Activated CD4-positive, alpha-beta T cell treated with anti-CD3 and anti-CD28 coated beads for 48 hours (primary cell): ENCODE results near the gene UNC93A.
"Not testable (repeated sequence)": the region's sequence is repeated elsewhere in the genome, so short reads cannot be mapped to it uniquely, and the experiment has no call there.

Experiments used
- DNase-seq: peaks from one replicate; pipeline ENCODE4 v3.0.0-alpha.2; 2020

Gene UNC93A

DNA sequence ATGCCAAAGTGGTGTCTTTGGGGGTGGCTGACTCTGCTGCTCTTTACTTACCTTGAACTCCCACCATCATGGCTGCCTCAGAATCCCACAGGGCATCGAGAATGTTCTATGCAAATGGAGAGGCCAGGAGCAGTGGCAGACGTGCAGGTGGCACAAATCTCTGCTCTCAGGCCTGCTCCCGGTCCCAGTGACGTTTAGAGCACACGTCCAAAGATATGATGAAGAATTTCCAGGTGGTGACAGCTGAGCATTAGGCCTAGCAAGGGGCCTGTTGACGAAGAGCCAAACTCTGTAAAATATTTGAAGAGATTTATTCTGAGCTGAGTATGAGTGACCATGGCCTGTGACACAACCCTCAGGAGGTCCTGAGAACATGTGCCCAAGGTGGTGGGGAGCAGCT, 19.0 kb upstream of the UNC93A start:
- no peak for DNase-seq

DNA sequence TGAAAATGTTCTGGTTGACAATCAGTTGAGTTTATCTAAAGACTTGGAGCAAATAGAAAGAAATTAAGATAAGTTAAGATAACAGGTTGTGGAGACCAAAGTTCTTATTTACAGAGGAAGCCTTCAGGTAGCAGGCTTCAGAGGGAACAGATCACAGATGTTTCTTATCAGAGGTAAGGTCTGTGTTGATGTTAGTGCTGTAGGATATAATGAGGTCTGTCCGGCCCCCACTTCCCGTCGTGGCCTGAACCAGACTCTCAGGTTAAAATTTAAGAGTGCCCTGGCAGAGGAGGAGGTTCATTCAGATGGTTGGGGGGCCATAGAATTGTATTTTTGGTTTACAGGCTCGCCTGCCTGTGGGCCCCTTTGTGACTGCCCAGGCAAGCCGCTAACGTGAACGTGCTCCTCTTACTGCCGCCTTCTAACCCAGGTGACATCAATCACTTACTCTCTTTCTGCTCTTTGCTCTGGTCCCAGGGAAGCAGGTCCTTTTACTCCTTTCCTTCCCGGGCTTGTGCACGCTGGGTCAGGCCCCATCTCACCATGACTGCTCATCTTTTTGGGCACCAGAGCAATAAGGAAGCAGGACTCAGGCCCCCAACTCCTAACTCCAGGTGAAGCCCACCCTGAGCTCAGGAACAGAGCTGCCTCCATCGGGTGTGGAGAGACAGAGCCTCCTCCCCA, 18.3 kb upstream of the UNC93A start:
- no peak for DNase-seq

DNA sequence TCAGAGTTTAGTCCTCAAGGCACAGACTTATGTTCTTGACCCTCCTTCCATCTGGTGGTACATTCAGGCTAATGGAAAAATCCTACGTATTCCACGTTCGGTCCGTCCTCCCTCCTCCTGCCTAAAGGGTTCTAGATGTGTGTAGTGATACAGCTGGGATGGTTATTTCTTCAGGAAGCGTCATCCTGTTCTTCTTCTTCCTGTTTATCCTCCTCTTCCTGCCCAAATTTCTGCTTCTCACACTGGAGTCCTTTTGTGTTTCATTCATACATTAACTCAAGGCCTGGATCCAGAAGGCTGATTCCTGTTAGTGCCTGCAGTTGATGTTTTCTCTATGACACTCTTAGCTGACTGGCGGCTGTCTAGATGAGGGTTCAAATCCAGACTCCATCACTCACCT, 16.8 kb upstream of the UNC93A start:
- no peak for DNase-seq

DNA sequence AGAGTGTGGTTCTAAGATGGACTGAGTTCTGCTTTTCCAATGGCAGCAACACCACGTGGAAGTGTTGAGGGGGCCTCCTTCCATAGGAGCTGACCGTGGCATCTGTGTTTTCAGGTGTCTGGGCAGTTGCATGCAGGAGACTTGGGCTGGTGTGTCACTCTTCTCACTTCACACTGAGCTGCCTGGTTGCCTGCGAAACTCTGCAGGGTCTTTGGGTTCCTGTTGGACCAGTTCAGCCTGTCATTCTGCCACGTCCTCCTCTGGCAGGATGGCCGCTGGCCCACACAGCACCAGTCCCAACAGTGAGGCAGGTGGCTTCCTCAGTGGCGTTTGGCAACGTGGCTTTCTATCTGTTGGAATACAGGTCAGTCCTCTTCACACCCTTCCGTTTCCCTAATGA, 16.1 kb upstream of the UNC93A start:
- DNase-seq = no peak

DNA sequence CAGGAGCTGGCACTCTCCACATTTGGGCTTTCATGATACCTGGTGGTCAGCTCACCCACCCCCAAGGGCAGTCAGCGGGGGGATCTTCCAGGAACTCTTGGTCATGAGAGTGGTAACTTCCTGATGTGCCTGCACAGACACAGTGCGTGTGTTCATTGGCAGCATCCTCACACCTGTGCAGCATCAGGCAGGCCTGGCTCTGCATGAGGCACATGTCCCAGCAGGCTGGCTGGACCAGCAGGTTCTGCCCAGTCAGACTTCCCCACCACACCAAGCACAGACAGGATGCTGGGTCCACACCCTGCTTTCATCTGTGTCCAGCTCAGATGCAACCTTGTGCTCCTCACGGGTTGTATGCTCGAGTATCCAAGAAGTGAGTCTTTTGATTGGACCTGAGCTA, 15.7 kb upstream of the UNC93A start:
- DNase-seq = no peak

DNA sequence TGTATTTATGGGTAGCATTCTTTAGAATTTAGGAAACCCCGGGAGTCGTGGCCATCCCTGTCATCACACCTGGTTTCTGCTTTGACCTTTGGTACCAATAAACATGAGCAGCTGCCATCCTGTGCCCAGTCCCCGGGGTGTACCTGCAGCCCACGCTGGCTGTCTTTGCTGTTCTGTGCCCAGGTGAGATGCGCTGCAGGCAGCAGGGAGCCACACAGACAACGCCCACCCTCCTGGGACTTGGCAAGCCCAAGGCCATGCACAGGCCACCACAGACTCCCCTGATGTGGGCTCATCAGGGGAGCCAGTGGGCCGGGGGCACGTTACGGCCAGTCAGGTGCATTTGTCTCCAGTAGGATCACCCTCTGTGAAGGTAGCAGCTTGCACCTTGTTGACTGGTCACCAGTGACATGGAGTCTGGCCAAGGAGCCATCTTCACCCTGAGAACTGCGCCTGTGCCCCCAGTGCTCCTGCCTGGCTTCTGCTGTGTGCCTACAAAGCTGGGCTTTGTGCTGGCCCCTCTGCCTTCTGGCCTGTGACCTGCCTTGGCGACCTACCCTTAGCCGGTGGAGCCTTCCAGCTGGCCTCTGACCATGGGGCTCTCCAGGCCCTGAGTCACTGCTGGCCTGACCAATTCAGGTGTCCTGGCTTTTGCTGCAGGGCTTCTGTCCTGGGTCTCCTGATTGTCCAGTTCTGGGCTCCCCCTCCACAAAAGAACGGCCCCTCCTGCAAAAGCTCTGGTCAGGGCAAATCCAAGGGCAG, 14.2 kb upstream of the UNC93A start:
- DNase-seq = no peak

DNA sequence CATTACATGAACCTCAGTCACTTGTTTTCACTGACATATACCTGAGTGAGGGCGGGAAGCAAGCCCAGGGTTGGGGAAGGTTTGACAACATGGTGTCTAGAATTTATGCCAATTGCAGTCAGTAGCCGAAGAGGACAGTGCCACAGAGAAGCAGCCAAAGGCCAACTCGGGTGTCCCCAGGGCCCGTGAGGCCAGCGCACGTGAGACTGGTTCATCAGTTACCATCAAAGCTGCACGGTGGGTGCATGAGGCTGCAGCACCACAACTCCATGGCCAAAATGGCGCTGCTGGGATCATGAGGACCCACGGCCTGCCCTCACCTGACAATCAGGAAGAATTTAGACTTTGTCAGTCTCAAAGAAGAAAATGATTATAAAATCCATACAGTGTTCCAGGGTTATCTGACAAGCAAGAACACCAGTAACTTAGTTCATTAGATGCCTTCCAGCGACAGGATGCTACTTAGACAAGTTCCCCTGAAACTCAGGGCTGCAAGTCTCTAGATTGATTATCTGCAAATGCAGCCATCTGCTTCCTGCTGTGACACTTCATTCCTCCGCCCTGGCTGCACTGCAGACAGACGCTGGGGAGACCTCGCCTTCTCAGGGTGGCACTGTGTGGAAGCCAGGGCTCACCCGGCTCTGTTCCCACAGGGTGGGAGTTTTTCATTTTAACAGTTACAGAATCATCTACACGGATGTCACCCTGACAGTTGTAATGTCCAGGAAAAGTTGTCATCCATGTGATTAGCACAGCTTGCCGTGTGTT, 12.8 kb upstream of the UNC93A start:
- DNase-seq = not testable (repeated sequence)

DNA sequence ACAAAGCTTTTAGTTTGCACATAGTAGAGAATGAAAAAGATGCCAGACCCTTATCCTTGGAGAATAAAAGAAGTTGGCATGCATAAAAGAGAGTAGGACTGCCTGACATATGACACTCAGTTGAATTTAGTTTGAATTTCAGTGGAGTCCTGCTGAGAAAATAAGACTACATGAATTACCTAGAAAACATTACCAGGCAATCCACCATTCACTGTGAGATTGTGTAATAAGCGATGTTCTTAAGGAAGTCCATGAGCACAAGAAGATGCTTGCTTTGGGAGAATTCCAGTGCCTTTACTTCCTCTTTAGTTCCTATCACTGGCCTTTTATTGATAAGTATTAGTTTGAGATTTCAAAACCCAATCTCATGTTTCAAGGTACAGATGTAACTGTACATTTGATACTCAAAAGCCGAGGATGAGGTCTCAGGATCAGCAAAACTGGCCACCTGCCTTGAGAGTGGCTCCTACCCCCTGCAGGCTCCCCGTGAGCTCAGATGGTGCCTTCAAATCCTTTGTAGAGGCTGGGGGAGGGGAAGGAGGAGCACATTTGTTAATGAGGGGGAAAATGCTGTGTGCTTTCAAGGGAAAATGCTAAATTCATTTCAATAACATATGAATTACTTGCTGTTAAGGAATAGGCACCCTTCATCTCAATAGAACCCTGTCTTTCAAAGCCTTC, 11.2 kb upstream of the UNC93A start:
- no peak for DNase-seq

DNA sequence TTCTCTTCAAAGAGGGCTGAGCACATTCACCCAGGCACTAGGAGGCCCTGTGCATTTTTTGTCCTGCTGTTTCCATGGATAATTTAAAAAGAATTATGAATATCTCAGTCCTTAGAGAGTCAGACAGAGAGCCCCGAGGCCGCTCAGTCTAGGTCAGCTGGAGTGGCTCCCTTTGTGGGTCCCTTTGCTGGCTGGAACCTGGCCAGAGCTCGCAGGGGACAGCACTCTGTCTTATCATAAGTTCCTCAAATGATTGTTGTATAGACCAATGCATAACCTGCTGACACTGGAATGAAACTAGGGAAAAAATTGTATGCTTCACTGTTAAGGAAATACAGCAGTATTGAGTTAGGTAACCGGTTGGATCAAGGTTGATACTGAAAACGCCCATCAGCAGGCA, 10.6 kb upstream of the UNC93A start:
- DNase-seq = not testable (repeated sequence)

DNA sequence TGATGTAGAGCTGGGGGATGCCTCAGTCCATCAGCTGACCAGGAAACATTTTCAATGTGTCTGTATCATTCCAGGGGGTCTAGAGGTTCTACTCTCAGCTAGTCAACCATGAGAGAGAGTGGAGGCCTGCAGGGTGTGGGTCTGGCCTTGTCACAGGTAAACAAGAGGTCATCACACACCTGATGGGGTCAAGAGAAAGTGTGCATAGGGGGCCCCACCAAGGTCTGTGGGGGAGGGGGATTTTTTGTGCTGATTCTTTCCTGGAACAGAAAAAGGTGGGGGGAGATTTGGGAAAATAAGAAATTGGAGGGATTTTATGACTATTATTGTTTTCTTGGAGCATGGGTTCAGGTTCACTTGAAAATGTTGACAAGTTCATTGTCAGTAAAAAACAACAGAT, 8.9 kb upstream of the UNC93A start:
- no peak for DNase-seq

DNA sequence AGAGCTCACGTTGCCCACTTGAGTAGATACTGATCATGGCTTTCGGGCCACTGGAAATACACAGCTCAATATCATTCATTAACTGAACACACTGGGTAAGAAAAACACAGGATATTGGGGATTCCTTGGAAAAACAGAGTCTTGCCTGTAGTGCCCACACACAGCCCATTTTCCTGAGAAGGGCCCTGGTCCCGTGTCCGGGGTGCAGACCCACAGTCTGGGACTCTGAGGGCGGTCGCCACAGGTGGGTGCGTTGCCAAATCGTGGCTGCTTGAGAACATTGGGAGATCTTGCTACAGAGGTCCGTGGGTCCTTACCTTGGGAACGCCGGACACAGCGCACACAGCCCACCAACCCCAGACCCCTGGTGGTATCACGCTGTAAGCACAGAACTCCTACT, 6.5 kb upstream of the UNC93A start:
- DNase-seq = not testable (repeated sequence)

DNA sequence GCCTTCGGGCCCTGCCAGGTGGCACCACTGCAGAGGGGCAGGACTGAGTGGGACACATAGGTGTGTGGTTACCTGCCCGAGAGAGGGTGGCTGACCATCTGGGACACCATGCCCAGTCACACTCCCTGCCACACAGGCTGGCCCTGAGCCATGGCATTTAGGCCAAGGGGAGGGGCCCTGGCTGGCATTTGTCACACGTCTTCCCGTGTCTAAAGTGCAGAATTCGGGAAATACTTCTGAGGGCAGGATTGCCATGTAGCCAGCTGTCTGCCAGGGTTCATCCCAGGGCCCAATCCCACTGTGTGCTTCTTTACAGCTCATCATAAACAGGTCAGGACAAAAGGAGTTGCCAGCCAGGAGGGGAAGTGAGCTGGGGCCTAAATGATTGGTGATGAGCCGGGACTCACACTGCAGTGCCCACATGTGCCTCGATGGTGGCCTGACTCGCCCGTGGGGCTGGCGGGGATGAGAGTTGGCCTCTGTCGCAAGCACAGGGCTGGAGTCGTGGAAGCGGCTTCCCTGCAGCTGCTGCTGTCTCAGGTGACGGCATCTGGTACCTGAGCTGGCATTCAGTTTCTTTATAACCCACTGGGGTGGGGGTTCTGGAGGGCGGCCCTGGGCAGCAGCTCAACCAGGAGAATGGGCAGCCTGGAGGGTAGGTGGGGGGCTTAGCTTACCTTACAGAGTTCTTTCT, 5.9 kb upstream of the UNC93A start:
- DNase-seq = no peak

DNA sequence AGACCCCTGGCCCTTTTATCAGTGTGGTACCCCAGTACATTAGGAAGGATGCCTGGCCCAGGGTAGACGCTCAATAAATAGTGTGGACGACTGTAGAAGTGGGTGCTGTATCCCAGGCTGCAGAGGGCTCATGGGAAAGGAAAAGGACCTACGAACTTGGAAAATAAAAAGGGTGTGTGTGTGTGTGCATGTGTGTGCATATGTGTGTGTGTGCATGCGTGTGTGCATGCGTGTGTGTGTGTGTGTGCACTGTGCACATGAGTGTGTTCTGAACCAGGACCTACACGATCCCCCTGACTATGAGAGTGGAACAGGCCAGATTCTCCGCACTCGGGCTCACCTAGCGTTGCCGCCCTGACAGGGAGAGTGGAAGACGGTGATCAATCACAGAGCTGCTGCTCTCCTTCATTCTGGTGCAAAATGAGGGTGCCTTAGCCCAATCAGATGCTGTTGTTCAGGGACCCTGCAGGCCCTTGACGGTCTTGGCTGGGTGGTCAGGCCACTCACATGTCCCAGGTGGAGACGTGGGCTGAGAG, 3.5 kb upstream of the UNC93A start:
- no peak for DNase-seq

DNA sequence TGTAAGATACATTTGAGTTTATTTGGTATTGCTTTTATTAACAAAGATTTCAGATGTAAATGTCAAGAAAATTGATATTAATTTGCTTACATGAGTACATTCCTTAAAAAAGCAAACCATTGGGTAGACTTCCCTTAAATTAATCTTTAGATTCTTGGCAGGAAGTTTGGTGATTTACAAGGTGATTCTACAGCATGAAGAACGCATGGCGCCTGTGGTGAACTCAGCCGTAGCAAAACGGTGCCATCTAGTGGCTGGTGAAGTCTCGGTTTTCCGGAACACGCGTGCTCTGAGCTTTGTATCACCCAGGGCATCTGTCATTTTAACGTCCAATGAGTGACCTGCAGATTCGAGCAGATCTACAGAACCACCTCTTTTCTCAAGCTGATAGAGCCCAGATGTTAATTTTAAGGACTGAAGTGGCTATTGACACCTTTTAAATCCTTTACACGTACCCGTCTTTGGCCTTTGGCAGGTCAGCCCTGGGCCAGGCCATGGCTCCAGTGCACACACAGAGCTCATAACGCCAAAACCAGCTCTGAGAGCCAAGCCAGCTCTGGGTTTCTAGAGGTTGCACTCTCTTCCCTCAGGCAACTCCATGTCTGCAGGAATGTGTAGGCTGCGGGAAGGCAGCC, 2.4 kb upstream of the UNC93A start:
- DNase-seq = peak; percentile 34

DNA sequence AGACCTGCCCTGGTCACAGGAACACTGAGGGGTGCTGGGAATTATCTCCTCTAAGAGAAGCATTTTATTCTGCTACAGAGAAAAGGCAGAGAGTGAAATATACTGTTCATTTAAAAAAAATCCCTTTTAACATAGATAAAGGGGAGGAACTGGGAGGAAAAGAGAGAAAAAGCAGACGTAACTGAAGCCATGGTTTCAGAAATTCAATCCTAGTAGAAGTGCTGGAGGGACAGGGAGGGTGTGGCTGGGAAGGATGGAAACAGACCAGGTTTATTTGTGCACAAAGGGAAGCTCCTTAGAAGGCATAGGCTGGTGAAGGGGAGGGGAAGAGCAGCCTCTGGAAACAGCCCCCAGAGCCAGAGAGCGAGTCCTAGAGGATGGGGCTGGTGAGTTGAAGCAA, 1.8 kb upstream of the UNC93A start:
- DNase-seq = not testable (repeated sequence)

DNA sequence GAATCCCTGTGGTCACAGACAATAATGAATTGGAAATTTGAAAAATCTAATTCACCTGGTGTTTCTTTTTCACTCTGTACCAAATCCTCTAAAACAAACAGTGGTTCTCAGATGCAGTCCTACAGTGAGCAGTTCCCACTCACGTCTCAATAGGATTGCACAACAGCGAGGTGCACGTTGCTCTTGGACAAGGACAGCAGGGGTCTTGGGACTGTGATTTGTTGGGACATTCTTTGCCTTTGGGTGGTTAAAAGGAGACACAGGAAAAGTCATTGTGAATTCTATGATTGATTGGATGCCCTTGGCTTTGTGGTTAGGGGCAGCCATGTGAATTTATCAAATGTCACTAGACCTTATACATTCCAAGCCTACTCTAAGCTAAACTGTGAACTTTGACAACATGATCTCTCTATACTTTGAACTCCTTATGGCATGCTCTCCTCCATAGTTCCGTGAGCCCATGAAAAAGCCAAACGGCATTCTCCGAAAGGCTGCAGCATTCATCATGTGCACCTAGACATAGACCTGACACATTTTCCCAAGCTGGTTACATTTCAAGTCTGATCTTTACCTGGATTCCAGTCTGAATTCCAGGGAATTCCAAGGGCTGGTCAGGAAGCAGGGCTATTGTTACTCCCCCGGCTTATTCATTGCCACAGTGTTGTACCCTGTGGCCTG, 647 bp downstream of the UNC93A start:
- DNase-seq = no peak

DNA sequence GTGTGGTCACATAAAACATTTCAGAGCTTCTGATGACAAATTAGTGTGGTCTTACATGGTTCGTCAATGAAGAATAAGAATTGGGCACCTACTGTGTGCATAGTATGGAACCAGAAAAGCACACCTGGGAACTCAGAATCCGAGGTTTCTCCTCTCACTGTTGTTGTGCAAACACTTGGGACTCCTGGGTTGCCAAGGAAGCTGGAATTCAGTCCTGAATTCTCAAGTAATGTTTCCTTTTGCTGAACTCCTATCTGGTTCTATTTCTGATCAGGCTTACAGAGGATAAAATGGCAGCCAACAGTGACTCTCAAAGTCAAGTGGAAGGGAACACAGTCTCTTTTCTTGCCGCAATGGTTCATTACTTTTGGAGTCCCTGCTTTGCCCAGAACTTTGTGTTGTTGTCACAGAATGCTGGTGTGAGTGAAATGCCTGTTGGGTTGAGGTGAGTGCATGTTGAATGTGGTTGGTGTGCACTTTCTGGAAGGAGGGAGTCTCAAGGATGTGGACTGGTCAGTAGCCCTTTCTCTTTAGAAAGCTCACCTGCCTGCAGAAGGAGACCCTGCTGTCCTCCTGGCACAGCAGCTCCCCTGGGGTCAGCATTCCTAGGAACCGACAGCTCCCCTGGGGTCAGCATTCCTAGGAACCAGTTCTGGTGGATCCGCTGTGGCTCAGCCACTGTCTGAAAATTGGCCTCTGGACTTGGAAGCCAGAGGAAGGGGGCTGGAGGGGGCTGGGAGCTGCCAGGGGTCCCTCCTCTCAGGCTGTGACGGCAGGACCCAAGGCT, 1.4 kb downstream of the UNC93A start:
- DNase-seq = no peak

DNA sequence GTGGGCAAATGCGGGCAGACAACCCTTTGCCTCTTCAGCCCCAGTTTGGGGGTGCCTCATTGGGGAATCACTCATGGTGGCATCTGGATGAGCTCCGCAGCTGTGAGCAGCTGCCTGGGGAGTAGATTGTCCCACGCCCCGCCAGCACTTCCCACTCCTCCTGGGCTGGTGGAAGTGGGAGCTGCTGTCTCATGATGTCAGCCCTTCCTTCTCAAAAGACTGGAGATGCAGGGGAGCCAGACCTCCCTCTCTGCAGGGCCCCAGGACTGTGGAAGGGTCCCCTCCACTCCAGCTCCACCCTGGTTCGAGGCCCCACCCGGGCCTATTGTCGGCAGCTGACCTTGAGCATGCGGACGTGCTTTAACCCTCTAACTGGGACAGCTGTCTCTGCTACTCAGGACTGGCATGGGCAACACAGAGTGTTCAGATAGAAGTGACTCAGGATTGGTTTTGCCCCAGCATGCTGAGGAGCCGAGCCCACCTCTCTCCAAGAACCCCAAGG, 2.0 kb downstream of the UNC93A start:
- no peak for DNase-seq

DNA sequence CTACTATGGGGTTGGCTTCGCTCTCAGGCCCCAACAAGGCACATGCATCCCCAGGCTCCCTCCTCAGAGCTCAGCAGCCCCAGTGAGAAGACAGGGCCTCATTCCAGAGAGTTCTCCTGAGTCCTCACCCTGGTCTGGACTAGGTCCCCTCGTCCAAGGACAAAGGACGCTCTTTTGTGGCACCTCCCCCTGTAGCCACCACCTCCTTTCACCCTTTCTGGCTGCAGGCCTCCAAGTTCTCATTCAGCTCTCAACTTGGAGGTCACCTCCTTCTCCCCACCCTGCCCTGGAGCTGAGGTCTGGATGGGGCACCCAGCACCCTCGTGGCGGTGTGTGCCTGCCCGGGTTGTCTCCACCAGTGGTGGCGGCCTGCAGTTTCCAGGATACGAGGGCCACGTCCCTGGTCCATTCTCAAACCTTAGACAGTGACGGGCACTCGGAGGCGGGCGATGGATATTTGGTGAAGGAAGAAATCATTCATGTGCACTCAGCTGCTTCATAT, 2.5 kb downstream of the UNC93A start:
- DNase-seq = no peak

DNA sequence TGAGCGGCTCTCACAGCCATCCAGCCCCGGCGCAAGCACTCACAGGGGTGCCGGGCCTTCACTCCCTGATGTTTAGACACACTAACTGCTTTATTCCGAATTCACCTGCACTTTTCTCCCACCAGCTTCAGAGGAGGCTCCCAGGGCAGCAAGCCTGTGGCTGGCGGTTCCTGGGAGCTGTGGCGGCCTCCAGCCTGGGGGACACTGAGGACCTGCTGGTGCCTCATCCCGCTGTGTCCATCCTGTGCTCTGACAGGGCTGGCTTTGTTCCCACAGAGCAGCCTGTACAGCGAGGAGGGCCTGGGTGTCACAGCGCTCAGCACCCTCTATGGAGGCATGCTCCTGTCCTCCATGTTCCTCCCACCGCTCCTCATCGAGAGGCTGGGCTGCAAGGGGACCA, 3.1 kb downstream of the UNC93A start:
- DNase-seq = no peak
